ENCODE data around the gene SLC26A1.

Gene SLC26A1

GRCh38 chr4:1027915-1028238 is 34.7 kb upstream of the SLC26A1 start:
- DNase-seq = no peak

- DNase-seq = no peak
Observed at GRCh38 chr4:1027219-1027914, 34.2 kb upstream of the SLC26A1 start.

DNA sequence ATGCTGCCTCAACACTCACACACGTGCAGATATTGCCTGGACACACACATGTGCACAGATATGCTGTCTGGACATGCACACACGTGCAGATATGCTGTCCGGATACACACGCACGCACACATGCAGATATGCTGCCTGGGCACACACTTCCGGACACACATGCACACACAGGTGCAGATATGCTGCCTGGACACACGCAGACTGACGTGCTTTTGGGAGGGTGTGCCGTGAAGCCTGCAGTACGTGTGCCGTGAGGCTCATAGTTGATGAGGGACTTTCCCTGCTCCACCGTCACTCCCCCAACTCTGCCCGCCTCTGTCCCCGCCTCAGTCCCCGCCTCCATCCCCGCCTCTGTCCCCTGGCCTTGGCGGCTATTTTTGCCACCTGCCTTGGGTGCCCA is 32.9 kb upstream of the SLC26A1 start:
- DNase-seq = no peak

GRCh38 chr4:1024882-1025545 is 31.8 kb upstream of the SLC26A1 start:
- no peak for DNase-seq

DNA sequence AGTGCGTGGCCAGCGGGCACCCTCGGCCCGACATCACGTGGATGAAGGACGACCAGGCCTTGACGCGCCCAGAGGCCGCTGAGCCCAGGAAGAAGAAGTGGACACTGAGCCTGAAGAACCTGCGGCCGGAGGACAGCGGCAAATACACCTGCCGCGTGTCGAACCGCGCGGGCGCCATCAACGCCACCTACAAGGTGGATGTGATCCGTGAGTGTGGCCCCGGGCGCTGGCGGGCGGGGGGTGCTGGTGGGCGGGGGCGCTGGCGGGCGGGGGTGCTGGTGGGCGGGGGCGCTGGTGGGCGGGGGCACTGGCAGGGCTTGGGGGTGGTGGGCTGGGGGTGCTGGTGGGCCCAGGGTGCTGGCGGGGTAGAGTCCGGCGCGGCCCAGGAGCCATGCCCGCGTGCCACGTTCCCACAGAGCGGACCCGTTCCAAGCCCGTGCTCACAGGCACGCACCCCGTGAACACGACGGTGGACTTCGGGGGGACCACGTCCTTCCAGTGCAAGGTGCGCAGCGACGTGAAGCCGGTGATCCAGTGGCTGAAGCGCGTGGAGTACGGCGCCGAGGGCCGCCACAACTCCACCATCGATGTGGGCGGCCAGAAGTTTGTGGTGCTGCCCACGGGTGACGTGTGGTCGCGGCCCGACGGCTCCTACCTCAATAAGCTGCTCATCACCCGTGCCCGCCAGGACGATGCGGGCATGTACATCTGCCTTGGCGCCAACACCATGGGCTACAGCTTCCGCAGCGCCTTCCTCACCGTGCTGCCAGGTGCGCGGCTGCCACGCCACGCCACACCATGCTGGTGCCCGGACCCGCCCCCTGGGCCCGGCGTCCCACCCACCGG is 30.9 kb upstream of the SLC26A1 start:
- DNase-seq = no peak

GRCh38 chr4:1023075-1023640 is 30.0 kb upstream of the SLC26A1 start:
- no peak for DNase-seq

DNA sequence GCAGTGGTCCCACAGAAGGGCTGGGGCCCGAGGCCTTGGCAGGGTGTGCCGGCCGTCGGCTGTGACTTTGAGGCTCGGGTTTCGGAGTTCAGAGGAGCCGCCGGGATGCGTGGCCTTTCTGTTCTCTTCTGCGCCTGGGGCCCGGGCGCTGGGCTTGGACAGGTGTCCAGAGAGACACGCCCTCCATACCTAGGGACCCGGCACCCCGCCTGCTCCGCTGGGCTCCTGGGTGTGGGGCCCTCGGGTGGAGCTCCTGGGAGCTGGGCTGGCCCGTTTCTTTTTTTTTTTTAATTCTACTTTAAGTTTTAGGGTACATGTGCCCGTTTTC is 29.5 kb upstream of the SLC26A1 start:
- DNase-seq = no peak

DNA sequence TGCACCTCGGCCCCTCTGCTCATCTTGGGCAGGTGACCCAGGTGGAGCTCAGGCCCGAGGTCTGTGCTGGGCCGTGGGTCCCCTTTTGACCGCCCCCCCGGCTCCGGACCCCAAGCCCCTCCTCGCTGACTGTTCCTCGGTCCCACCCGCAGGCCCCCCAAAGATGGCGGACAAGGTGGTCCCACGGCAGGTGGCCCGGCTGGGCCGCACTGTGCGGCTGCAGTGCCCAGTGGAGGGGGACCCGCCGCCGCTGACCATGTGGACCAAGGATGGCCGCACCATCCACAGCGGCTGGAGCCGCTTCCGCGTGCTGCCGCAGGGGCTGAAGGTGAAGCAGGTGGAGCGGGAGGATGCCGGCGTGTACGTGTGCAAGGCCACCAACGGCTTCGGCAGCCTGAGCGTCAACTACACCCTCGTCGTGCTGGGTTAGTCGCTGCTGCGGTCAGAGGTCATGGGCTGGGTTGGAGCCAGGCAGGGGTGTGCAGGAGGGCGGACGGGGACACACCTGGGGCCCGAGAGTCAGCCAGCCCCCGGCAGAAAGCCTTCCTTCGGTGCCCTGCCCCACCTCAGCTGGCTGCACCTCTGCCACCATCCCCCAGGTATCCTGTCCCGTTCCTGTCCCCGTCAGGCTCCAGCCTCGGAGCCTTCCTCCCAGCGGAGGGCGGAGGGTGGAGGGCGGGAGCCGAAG is 29.0 kb upstream of the SLC26A1 start:
- DNase-seq = no peak

- DNase-seq = no peak
Observed at GRCh38 chr4:1021386-1022050, 28.3 kb upstream of the SLC26A1 start.

DNA sequence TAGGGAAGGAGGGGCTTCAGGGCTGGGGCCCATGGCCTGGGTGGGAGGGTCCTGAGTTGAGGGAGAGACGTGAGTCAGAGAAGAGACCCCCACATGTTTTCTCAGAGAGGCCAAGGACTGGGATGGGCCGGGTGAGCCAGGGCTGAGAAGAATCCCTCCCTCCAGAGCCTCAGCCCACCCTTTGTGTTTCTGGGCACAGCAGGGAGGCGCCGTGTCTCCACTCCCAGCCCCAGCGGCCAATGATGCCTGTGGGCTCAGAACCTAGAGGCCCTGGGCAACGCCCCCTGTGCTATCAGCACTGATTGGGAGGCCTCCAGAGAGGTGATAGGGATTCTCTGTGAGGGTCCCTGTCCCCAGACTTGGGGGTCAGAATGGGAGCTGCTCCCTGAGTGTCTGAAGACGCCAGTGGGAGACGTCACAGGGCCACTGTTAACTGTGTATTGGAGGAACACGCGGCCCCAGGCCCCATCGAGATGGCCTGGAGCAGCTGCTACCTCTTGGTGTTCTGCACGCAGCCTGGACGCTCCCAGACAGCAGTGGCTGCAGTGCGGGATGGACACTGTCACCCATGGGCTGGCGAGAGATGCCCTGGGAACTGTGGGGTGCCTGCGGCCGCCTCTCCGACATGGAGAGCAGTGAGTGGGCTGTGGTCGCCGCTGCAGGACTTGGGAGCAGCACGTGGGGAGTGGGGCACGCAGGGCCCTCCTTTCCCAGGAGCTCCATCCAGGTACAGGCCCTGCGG is 26.7 kb upstream of the SLC26A1 start:
- DNase-seq = no peak

- no peak for DNase-seq
Observed at GRCh38 chr4:1019320-1019719, 26.1 kb upstream of the SLC26A1 start.

DNA sequence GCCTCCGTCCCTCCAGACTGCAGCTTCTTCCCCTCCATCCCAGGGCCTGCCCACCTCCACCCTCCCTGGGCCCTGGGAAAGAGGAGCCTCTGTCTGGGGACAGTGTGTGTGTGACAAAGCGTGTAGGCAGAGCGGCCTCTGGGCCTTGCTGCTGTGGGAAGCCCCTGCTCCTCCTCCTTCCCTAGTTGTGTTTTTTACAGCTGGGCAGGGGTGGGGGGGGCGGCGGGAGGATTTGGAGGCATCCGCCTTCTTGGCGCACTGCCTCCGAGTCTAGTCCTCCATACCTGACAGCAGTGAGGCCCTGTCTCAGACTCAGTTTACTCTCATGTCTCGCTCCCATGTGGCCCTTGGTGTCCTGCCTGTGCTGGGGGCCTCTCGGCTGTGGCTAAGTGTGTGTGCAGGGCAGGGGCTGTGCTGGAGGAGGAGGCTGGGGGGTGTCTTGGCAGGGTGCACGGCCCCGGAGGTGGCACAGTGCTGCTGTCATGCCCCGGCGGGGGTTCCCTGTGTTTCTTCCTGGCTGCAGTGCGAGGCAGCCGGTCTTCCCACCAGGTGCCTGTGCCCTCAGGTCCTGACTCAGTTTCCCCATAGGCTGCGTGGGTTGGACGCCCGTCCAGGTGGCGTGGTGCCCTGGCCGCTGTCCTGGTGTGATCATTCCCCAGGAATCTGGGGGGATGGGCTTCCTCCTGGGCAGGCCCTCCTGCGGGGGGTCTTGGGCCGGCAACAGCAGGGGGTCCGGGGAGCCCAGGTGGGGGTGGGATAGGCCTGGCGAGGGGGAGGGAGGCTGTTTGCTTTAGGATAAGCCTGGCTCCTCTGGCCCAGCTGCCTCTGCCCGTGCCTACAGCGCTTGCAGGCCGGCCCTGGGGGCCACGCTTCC is 25.2 kb upstream of the SLC26A1 start:
- no peak for DNase-seq

DNA sequence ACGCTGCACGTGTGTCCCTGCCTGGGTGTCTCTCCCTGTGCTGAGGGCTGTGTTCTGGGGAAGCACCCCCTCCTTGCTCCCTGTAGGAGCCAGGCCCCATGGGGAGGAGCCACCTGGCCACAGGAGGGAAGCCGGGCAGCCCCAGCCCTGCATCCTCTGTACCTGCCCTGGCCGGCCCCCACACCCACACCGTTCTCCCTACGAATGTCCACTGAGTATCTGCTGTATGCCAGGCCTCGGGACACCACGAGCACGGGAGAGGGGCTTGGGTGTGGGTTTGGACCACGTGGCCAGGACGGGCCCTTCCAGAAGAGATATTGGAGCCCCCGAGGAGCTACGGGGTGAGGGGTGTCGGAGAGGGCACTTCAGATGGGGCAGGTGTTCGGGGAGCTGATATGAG is 24.5 kb upstream of the SLC26A1 start:
- no peak for DNase-seq

DNA sequence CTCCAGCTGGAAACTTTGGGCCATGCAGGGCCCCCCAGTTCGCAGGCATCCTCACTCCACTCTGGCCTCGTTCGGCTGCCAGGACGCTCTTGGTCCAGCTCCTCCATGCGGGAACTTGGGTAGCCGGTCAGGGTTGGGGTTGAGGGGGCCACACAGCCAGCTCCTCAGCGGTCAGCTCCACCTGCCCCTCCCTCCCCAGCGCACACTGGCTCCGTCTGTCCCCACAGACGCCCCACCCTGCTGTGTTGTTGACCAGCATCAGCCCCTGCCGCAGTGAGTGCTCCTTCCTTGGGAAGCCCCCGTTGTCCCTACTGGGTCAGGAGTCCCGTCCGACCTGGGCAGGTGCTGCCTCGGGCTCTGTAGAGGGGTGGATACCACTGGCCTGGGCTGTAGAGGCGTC is 24.0 kb upstream of the SLC26A1 start:
- DNase-seq = no peak

GRCh38 chr4:1015746-1016145 is 22.5 kb upstream of the SLC26A1 start:
- DNase-seq = no peak

GRCh38 chr4:1015179-1015578 is 22.0 kb upstream of the SLC26A1 start:
- DNase-seq = no peak

DNA sequence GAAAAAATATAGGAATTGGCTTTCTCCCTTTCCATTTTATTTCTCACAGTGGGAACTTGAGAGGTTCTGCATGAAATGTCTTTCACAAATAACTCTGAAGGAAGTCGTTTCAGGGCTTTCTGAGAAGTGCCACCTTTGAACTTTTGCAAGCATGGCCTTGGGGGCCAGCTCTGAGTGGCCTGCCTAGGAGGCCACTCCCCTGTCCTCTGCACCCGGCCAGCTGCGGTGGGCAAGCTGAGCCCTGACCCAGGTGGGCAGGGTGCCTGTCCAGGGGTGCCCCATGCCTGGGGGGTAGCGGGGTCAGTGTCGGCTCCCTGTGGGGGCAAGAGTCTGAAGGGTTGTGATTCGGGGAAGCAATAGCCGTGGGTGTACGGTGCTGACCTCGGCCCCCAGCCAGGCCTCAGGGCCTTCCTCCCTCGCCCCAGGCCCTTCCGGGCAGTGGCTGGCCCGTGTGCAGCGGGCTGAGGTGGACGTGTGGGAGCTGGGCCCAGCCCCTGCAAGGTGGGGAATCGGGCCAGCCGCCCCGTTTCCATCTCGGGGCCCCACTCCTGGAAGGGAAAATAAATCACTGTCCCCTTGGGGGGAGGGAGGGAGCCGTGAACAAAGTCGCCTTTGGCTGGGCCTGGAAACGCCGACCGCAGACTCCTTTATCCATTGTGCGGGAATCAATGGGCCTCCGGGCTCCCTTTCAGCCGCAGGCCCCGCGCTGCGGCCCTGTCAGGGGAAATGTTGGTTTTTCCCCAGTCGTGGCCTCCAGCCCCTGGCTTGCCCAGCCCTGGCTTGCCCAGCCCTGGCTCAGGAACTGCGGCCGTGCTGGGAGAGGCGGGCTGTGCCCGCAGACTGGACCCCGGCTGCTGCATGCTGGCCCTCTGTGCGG is 21.3 kb upstream of the SLC26A1 start:
- DNase-seq = no peak

- no peak for DNase-seq
Observed at GRCh38 chr4:1013225-1014073, 20.2 kb upstream of the SLC26A1 start.
